Right forelimb (tissue), 1 donor: ENCODE measurements around the gene GNGT2.
A peak's percentile ranks its signal among the peaks of the same experiment; 100 is the strongest.

Experiments
- DNase-seq: peaks from one replicate; pipeline ENCODE4 v3.0.0-alpha.2; 2018

Gene GNGT2

GRCh38 chr17:49210158-49211029 is at the start of gene GNGT2, which contains the start of gene ABI3:
Gene GNGT2 (minus strand): TSS chr17:49210574. CDS start chr17:49207422, 3,152 bp downstream.
Gene ABI3 (plus strand): TSS chr17:49210707. CDS start chr17:49210725, 18 bp downstream.
- peak; percentile 61 for DNase-seq

GRCh38 chr17:49259663-49260010 is 49.3 kb upstream of the GNGT2 start:
- DNase-seq: no peak

GRCh38 chr17:49258394-49258793 is 48.0 kb upstream of the GNGT2 start:
- DNase-seq: no peak

DNA sequence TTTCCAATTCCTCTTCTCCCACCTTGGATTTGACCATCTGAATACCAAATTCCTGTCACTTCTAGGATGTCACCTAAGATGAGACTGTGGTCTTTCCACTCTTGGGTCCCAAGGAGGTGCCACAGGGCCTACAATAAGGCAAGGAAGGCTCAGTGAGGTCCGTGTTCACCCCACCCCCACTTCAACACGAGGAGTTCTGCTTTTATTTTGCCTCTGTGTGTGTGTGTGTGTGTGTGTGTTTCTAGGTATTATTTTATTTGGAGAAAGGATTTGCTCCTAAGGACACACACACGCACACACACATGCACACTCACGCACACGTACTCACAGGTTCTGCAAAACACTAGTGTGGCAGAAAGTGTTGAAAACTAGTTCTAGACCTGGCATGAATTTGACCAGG is 44.8 kb upstream of the GNGT2 start:
- DNase-seq: no peak

GRCh38 chr17:49254066-49254465 is 43.7 kb upstream of the GNGT2 start:
- no peak for DNase-seq

DNA sequence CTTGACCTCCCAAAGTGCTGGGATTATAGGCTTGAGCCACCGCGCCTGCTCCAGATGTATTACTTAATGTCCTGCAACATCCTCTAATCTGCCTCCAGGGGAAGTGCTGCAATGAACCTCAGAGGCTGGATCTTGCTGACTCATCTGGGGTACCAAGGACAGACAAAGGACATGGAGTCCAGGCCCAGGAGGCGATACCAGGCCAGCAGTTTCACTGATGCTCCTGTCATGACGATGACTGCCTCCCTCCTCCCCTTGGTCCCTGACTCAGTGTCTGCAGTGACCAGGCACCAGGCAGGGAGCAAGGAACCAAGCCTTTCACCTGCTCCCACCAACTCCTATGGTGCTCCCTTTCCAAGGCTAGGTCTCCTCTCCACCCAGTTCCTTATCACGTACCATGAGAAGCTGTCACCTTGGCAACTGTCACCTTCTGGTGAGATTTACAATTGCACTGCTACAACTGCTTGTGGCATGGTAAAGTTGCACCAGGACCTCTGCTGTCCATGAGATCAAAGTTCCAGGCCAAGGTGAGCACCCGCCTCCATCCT is 41.8 kb upstream of the GNGT2 start:
- DNase-seq: no peak

DNA sequence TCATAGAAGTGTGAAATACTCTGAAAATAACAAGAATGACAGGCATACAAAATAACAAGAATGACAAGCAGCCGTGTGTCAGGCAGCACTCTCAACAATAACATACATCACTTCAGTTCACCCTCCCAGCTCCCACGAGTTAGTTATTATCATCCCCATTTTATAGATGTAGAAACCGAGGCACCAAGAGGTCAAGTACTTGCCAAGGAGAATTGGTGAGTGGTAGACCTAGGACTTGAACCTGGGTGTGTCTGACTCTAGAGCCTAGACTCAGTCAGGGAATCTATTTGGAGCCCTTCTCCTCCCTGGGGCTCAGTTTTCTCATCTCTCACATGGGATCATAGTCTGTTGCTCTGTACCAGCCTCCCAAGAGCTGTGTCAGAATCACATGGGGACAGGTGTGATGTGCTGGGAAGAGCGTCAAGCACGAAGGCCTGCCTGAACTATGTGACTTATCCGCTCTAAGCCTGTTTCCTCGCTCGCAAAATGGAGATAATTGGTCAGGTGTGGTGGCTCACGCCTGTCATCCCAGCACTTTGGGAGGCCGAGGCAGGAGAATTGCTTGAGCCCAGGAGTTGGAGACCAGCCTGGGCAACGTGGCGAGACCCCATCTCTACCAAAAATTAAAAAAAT is 39.6 kb upstream of the GNGT2 start:
- no peak for DNase-seq

- DNase-seq: peak; percentile 70
Observed at GRCh38 chr17:49249292-49249794, 39.0 kb upstream of the GNGT2 start.

- DNase-seq: no peak
Observed at GRCh38 chr17:49247944-49248343, 37.6 kb upstream of the GNGT2 start.

DNA sequence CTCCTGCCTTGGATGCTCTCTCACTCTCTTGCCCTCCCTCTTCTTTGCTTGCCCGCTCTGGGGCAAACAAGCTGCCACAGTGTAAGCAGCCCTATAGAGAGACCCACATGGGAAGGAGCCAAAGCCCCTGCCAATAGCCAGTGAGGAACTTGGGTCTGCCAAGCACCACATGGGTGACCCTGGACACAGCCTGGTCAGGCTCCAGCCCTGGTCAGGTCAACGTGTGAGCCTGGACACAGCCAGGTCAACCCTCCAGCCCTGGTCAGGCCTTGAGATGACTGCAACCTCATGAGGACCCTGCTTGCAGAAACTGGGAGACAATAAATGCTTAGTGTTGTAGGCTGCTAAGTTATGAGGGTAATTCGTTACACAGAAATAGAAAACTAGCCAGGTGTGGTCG is 34.5 kb upstream of the GNGT2 start:
- DNase-seq: no peak

- no peak for DNase-seq
Observed at GRCh38 chr17:49242813-49243212, 32.4 kb upstream of the GNGT2 start.

- DNase-seq: no peak
Observed at GRCh38 chr17:49241692-49242397, 31.5 kb upstream of the GNGT2 start.

DNA sequence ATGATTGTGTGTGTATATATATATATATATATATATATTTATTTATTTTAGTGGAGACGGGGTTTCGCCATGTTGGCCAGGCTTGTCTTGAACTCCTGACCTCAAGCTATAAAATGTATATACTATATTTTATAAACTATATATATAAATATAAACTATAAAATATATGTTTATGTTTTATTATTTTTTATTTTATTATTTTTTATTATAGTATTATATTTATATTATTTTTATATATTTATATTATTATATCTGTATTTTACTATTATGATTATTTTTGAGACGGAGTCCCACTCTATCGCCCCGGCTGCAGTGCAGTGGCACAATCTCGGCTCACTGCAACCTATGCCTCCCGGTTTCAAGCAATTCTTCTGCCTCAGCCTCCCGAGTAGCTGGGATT is 30.7 kb upstream of the GNGT2 start:
- no peak for DNase-seq

GRCh38 chr17:49240619-49241018 is 30.2 kb upstream of the GNGT2 start:
- no peak for DNase-seq

- DNase-seq: no peak
Observed at GRCh38 chr17:49239963-49240362, 29.6 kb upstream of the GNGT2 start.

DNA sequence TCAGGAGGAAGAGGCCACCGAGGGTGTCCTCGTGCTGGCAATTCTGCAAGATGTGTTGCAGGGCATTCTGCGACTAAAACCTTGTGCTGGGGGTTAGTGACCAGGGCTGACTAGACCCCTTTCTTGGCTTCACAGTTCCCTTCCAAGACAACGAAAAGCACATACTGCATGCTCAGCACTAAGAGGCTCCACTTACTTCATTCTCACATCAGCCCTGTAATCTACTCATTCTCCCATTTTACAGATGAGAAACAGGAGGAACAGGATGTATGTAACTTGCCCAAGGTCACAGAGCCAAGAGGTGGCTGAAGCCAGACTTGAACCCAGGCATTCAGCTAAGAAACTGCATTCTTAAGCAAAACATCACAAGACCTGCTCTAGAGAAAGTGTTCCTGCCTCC is 25.5 kb upstream of the GNGT2 start:
- DNase-seq: no peak

GRCh38 chr17:49234509-49235080 is 24.2 kb upstream of the GNGT2 start:
- DNase-seq: no peak

- no peak for DNase-seq
Observed at GRCh38 chr17:49231563-49231894, 21.2 kb upstream of the GNGT2 start.

DNA sequence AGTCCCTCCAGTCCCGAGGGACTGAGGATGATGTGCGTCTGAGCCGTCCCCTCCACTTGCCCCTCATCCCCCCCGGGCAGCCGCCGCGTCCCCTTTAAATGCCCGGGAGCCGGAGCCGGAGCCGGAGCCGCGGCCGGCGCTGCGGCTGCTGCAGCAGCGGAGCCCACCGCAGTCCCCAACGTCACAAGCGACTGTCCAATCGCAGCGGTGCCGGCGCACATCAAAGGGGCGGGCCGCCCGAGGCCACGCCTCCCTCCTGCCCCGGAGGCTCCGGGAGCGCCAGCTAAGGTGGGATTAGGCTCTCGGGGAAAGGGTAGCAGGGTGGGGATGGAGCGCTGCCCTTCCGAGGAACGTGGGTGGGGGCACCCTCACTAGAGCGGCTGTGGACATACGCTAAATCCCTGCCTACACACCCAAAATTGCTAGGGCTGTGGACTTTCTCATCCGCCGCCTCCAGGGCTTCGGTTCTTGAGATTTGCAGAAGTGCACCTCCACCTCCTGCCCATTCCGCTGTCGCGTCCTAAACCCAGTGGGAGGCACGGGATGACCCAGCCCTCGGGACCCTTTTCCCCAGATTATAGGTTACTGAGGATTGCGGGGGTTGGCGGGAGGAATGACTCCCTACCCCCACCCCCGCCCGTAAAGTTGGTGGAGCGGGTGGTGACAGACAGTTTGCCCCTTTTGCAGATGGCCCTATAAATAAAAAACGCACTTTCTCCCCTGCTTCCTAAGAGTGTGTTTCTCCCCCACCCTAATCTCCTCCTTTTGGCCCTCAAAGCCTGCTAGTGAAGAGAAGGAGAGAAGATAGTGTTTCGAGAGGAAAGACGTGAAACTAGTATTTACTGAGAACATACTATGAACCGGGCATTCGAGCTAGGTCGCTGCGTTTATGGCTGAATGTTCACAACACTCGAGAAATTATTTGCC is 20.5 kb upstream of the GNGT2 start, which contains the start of gene PHOSPHO1:
TSS of gene PHOSPHO1 (minus strand) at position 152 of the 927 bp plus-strand sequence. CDS start 4,096 bp downstream, outside the sequence.
- DNase-seq: peak; percentile 91

DNA sequence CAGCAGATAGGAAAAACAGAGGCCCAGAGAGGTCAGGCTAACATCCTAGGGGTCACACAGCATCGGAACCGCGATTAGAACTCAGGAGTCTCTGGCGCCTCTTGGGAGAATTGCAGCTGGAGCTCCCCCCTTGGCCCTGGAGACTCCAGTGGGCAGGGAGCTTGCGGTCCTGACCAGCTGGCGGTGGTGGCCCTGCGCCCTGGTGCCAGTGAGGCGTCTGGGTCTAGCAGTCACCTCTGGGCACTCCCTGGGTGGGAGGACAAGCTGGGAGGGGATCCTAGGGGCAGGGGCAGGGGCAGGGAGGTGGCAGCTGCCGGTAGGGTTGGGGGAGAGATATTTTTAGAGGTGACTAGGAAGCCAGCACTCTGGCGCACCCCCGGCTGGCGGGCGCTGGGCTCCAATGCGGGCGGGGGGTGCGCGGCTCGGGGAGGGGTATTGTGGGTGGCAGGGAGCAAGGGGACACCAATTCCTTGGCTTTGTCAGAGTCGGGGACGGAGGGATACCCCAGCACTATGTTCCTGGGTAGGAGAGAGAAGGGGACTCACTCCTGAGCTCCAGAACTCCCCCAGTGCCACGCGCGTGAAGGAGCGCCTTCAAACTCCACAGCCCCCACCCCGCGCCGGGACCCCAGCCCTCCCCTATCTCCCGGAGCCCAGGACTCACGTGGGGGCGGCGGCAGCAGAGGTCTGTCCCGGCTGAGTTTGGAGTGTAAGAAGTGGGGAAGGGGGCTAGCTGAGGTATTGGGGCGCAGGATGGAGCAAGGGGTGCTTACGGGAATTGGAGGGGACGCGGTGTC is 19.6 kb upstream of the GNGT2 start:
- DNase-seq: peak; percentile 46
